Measurements from ENCODE around the gene KCNIP2.

KCNIP2 gene

DNA sequence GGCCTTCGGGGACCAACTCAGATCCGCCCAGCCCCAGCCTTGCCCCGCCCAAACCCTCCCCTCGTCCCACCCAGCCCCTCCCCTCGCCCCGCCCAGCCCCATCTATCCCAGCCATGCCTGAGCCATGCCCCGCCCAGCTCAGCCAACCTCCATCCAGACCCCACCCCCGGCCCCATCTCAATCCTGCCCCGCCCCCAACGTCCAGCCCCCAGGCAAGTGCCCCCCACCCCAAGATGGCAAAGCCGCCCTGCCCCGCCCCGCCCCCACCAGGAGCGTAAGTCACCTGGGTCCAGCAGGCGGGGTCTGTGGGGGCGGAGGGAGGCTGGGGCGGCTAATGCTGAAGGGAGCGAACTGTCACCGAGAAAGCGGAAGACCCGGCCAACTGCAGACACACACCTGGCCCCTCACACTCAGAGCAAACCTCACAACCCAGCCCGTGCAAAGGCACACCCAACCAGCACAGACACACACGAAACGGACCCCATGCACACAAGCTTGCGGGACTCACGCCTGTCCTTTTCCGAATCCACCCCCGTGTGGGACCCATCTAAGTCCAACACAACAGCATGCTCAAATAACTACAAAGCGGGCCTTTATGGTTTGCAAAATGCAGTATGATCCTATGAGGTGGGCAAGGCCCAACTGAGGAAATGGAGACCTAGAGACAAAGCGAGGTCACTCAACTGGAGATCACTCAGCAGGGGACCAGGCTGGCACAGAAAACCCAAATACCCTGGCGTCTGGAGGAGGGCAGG, 13.9 kb downstream of the KCNIP2 start:
- H3K27me3 ChIP-seq (ENCODE audit: control insufficient read depth in 5 of 5, insufficient read depth in 4 of 5, low read length in 5 of 5), result no peaks in the 10 kb centered on the region
- H3K27ac ChIP-seq (ENCODE audit: low read depth, low read length), result peak overlapping the region; percentile 71
- peak overlapping the region in 2 of 5 donors; percentile 19 to 67 for H3K9ac ChIP-seq (ENCODE audit: low read length in 5 of 5)
- peak overlapping the region; percentile 57 to 74 (median 70) for H3K4me3 ChIP-seq (ENCODE audit: low read depth in 1 of 5, low read length in 5 of 5)
- H3K36me3 ChIP-seq (ENCODE audit: control insufficient read depth in 5 of 5, insufficient read depth in 5 of 5, low read length in 5 of 5), result peaks cover 4 to 43% (median 39%) of the 10 kb centered on the region in 5 donors
- no peaks in the 10 kb centered on the region for H3K9me3 ChIP-seq (ENCODE audit: control insufficient read depth in 5 of 5, low read length in 5 of 5)
- H3K4me1 ChIP-seq (ENCODE audit: control insufficient read depth in 5 of 5, insufficient read depth in 5 of 5, low read length in 5 of 5), result peaks cover 8 to 57% (median 50%) of the 10 kb centered on the region in 5 donors

DNA sequence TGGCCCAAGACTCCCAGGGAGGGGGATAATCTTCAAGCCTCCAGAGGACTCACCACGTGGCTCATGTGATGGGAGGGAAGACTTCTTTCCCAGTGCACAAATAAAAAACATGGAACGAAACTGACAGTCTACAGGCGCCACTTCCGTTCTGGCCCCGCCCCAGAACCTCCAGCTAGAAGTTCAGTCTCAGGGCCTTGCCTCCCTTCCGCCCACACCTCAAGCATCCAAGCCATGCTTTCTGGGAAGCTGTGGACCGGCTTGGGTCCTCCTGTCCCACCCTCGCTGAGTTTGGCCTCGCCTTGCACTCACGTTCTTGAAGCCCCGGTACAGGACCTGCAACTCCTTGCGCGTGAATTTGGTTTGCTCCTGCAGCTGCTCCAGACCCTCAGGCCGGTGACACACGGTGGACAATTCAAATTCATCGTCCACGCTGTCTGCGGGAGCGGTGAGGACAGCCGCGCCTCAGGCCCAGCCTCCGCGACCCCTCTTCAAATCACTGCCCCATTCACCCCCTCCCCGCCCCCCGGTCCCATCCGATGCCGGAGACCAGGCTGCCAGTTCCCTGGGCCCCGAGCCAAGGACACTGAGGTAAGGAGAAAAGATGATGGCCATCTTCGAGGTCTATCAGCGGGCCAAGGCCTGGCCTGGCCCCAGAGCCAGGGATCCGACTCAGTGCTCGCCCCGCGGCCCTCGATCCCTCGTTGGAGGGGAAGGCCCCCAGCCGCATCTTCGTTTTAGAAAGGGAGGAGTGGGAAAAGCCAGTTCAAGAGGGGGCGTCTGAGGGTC, 14.6 kb downstream of the KCNIP2 start:
- Histone ChIP-seq H3K27ac (ENCODE audit: low read depth, low read length) (no peak overlapping the region), H3K4me3 (ENCODE audit: low read depth in 1 of 5, low read length in 5 of 5) (no peak overlapping the region), H3K9me3 (ENCODE audit: control insufficient read depth in 5 of 5, low read length in 5 of 5) (no peaks in the 10 kb centered on the region), H3K9ac (ENCODE audit: low read length in 5 of 5) (no peak overlapping the region), H3K27me3 (ENCODE audit: control insufficient read depth in 5 of 5, insufficient read depth in 4 of 5, low read length in 5 of 5) (no peaks in the 10 kb centered on the region), H3K4me1 (ENCODE audit: control insufficient read depth in 5 of 5, insufficient read depth in 5 of 5, low read length in 5 of 5) (peaks cover 8 to 49% (median 42%) of the 10 kb centered on the region in 5 donors), H3K36me3 (ENCODE audit: control insufficient read depth in 5 of 5, insufficient read depth in 5 of 5, low read length in 5 of 5) (peaks cover 5 to 49% (median 46%) of the 10 kb centered on the region in 5 donors)

DNA sequence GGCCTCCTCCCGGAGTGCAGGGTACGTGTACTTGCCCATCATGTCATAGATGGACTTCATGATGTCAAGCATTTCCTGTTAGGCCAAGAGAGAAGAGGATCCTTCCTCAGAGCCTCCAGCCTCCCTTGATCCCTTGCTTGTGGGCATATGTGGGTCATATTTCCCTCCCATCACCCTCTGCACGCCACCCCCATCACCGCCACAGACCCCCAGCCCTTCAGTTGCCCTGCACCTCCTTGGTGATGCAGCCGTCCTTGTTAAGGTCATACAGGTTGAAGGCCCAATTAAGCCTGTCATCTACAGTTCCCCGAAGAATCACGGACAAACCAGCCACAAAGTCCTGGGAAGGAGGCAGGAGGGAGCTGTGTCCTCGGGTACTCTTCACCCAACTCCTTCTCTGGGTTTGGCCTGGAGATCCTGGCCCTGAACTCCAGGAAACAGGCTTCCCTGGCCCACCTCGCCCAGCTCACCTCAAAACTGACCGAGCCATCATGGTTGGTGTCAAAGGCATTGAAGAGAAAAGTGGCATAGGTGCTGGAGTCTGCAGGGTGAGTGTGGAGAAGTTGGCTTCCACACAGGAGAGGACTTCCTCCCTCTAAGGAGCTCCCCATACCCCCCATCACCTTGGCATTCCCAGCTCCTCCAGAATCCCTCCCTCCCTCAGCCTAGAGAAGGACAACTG, 15.5 kb downstream of the KCNIP2 start:
- Histone ChIP-seq H3K4me1 (ENCODE audit: control insufficient read depth in 5 of 5, insufficient read depth in 5 of 5, low read length in 5 of 5) (peaks cover 5 to 42% (median 33%) of the 10 kb centered on the region in 5 donors), H3K9ac (ENCODE audit: low read length in 5 of 5) (no peak overlapping the region), H3K4me3 (ENCODE audit: low read depth in 1 of 5, low read length in 5 of 5) (no peak overlapping the region), H3K9me3 (ENCODE audit: control insufficient read depth in 5 of 5, low read length in 5 of 5) (no peaks in the 10 kb centered on the region), H3K27me3 (ENCODE audit: control insufficient read depth in 5 of 5, insufficient read depth in 4 of 5, low read length in 5 of 5) (no peaks in the 10 kb centered on the region), H3K36me3 (ENCODE audit: control insufficient read depth in 5 of 5, insufficient read depth in 5 of 5, low read length in 5 of 5) (peaks cover 8 to 54% (median 50%) of the 10 kb centered on the region in 5 donors), H3K27ac (ENCODE audit: low read depth, low read length) (no peak overlapping the region)

DNA sequence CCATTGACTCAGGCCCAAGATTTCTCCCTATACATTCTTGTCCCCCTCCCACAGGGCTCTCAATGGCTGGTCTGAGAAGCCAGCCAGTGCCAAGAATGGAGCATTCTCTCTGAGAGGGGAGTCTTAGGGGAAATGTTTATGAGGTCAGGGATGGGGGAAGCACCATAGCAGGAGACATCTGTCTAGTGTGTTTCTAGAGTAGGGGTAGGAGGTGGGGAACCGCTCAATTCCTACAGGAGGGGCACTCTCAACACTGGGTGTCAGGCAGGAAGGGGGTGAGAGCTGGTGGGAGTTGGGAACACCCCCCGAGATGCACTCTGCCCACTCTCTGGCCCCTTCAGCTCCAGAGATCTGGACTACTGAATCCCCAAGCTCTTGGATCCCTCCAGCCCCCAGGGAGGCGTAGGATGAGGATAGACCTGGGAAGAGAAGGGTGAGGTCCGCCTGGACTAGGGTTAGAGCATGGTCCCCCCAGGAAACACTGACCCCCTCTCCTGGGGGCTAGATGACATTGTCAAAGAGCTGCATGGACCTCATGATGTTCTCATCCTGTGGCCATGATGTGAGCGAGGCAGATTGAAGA, 16.7 kb downstream of the KCNIP2 start:
- no peak overlapping the region for H3K9ac ChIP-seq (ENCODE audit: low read length in 5 of 5)
- H3K4me1 ChIP-seq (ENCODE audit: control insufficient read depth in 5 of 5, insufficient read depth in 5 of 5, low read length in 5 of 5), result peaks cover 5 to 31% (median 23%) of the 10 kb centered on the region in 5 donors
- no peaks in the 10 kb centered on the region for H3K27me3 ChIP-seq (ENCODE audit: control insufficient read depth in 5 of 5, insufficient read depth in 4 of 5, low read length in 5 of 5)
- H3K9me3 ChIP-seq (ENCODE audit: control insufficient read depth in 5 of 5, low read length in 5 of 5), result no peaks in the 10 kb centered on the region
- no peak overlapping the region for H3K27ac ChIP-seq (ENCODE audit: low read depth, low read length)
- H3K4me3 ChIP-seq (ENCODE audit: low read depth in 1 of 5, low read length in 5 of 5), result no peak overlapping the region
- peaks cover 10 to 61% (median 57%) of the 10 kb centered on the region in 5 donors for H3K36me3 ChIP-seq (ENCODE audit: control insufficient read depth in 5 of 5, insufficient read depth in 5 of 5, low read length in 5 of 5)

DNA sequence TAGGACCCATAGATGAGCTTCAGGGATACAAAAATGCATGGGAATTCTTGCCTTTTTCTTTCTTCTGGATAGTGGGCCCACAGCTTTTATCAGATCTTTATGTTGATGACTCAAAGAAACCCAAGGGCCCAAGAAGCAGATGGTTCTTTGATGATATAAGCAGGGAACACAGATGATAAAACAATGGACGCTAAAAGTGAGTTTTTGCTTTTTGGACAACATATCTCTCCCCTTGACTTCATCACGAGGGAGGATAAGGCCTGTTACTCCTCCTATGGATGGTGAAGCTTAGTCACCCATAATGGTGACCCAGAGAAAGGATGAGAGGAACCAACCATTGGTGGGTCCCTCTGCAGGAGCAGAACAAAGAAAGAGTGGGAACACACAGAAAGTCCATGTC, 18.9 kb downstream of the KCNIP2 start:
- no peak overlapping the region for H3K4me3 ChIP-seq (ENCODE audit: low read depth in 1 of 5, low read length in 5 of 5)
- peaks cover 0 to 9% (median 2%) of the 10 kb centered on the region in 5 donors for H3K4me1 ChIP-seq (ENCODE audit: control insufficient read depth in 5 of 5, insufficient read depth in 5 of 5, low read length in 5 of 5)
- H3K27me3 ChIP-seq (ENCODE audit: control insufficient read depth in 5 of 5, insufficient read depth in 4 of 5, low read length in 5 of 5), result no peaks in the 10 kb centered on the region
- peaks cover 19 to 70% (median 63%) of the 10 kb centered on the region in 5 donors for H3K36me3 ChIP-seq (ENCODE audit: control insufficient read depth in 5 of 5, insufficient read depth in 5 of 5, low read length in 5 of 5)
- H3K9me3 ChIP-seq (ENCODE audit: control insufficient read depth in 5 of 5, low read length in 5 of 5), result no peaks in the 10 kb centered on the region
- no peak overlapping the region for H3K27ac ChIP-seq (ENCODE audit: low read depth, low read length)
- no peak overlapping the region for H3K9ac ChIP-seq (ENCODE audit: low read length in 5 of 5)

DNA sequence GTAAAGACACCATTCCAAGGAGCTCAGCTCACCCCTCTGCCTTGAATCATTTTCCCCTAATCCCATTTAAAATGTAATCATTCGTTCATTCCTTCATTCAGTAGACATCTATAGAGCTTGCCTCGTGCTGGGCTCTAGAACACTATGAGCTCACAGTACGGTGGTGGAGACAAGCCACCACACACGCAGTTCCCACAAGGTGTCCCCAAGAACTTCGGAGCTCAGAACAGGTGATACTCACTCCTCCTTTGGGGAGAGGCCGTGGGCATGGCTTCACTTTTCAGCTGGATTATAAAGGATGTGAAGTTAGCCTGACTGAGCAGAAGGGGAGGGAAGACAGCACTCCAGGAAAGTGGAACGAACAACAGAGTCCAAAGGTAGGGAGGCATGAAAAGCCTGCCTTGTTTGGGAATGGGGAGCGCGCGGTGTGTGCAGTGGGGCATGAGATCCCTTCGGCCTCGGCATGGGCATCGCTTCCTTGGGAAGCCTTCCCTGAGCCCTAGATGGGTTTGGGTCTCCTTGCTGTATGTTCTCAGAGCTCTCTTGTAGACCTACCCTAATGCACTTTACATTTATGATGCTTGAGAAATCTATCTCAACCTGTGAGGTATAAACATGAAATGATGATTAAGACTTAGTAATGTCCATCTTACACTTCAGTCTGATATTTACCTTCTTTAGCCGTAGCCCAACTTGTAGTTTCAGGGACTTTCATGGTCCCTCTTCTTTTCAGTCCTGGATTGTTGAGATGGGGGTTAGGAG, 24.5 kb downstream of the KCNIP2 start:
- Histone ChIP-seq H3K4me3 (ENCODE audit: low read depth in 1 of 5, low read length in 5 of 5) (peak overlapping the region; percentile 93 to 98 (median 97)), H3K9me3 (ENCODE audit: control insufficient read depth in 5 of 5, low read length in 5 of 5) (no peaks in the 10 kb centered on the region), H3K27me3 (ENCODE audit: control insufficient read depth in 5 of 5, insufficient read depth in 4 of 5, low read length in 5 of 5) (no peaks in the 10 kb centered on the region), H3K27ac (ENCODE audit: low read depth, low read length) (peak overlapping the region; percentile 92), H3K9ac (ENCODE audit: low read length in 5 of 5) (peak overlapping the region; percentile 2 to 89 (median 77)), H3K36me3 (ENCODE audit: control insufficient read depth in 5 of 5, insufficient read depth in 5 of 5, low read length in 5 of 5) (peaks cover 3 to 26% (median 16%) of the 10 kb centered on the region in 5 donors), H3K4me1 (ENCODE audit: control insufficient read depth in 5 of 5, insufficient read depth in 5 of 5, low read length in 5 of 5) (peaks cover 2 to 51% (median 46%) of the 10 kb centered on the region in 5 donors)

DNA sequence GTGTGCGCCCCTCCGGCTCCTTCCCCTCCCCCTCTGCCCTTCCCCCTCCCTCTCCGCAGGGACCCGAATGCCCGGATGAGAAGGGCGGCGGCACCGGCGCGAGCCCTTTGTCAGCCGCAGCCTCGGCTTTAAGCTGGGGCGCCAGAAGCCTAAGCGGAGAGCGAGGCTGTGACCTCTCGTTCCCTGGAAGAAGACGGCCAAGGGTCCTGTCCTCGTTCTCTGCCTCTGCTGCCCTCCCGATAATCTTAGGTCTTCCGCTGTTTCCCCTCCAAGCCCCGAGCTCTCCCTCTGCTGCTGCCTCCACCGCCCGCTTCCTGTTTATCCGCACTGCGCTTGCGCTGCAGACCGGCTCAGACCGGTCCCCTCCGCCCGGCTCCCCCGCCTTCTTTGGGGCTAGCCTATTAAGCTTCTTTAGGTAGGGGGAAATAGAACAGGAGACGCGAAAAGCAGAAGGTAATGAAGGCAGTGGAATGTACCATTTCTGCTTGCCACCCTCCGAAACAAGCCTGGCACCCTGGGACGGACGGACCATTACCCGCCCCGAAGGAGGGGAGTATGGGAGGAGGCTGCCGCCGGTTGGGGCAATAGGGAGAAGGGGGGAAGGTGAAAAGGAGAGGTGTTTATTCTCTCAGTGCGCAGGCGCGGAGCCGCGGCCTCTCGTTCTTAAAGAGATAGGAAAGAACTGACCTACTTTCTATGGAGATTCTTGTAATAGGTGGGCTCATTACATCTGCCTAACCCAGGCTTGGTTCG, 25.3 kb downstream of the KCNIP2 start, which contains the start of gene OGA:
OGA (minus strand) TSS at position 326 of the 753 bp plus-strand sequence. CDS start 422 bp downstream, outside the sequence.
- Histone ChIP-seq H3K27me3 (ENCODE audit: control insufficient read depth in 5 of 5, insufficient read depth in 4 of 5, low read length in 5 of 5) (no peaks in the 10 kb centered on the region), H3K27ac (ENCODE audit: low read depth, low read length) (peak within 1 kb of the TSS; percentile 92), H3K9me3 (ENCODE audit: control insufficient read depth in 5 of 5, low read length in 5 of 5) (no peaks in the 10 kb centered on the region), H3K9ac (ENCODE audit: low read length in 5 of 5) (peak within 1 kb of the TSS; percentile 77 to 89 (median 82)), H3K4me3 (ENCODE audit: low read depth in 1 of 5, low read length in 5 of 5) (peak within 1 kb of the TSS; percentile 94 to 98 (median 97)), H3K36me3 (ENCODE audit: control insufficient read depth in 5 of 5, insufficient read depth in 5 of 5, low read length in 5 of 5) (peaks cover 3 to 23% (median 12%) of the 10 kb centered on the region in 5 donors), H3K4me1 (ENCODE audit: control insufficient read depth in 5 of 5, insufficient read depth in 5 of 5, low read length in 5 of 5) (peaks cover 2 to 57% (median 50%) of the 10 kb centered on the region in 5 donors)

DNA sequence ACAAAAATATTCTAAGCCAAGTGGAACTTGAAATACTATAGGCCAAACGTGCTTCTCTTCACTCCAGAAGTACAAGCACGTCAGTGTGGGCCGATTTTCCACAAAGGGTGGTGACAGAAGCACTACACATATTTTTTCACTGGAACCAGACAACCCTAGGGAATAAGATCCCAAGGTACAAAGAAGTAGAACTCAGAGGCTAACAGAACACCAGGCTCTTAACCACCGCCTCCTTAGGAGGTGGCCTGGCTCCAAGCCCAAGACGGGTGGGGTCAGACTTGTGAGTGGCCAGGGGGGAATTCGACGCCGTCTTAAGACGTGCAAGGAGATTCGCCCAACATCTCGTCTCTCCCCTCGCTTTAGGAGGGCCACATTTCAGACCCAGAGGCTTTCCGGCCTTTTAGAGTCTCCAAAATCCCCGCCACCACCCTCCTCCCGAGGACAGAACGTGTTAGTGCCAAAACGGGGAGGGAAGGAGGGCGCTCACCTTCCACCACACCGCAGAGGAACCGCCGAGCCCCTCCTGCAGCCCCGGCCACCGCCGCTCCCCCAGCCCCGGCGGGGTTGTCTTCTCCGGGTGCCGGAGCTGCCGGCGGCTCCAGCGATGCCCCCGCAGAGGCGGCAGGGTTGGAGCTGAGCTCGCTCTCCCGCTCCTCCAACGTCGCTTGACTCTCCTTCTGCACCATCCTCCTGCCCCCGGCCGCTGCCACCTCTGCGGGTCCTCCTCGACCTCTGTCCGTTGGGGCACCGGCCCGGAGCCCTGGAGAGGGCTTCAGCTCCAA, 26.1 kb downstream of the KCNIP2 start:
- Histone ChIP-seq H3K4me3 (ENCODE audit: low read depth in 1 of 5, low read length in 5 of 5) (peak overlapping the region; percentile 94 to 98 (median 97)), H3K27ac (ENCODE audit: low read depth, low read length) (peak overlapping the region; percentile 92), H3K36me3 (ENCODE audit: control insufficient read depth in 5 of 5, insufficient read depth in 5 of 5, low read length in 5 of 5) (peaks cover 3 to 18% (median 16%) of the 10 kb centered on the region in 5 donors), H3K27me3 (ENCODE audit: control insufficient read depth in 5 of 5, insufficient read depth in 4 of 5, low read length in 5 of 5) (no peaks in the 10 kb centered on the region), H3K9ac (ENCODE audit: low read length in 5 of 5) (peak overlapping the region; percentile 77 to 89 (median 82)), H3K9me3 (ENCODE audit: control insufficient read depth in 5 of 5, low read length in 5 of 5) (no peaks in the 10 kb centered on the region), H3K4me1 (ENCODE audit: control insufficient read depth in 5 of 5, insufficient read depth in 5 of 5, low read length in 5 of 5) (peaks cover 2 to 57% (median 52%) of the 10 kb centered on the region in 5 donors)
